Uterus (tissue), 2 donors: ENCODE data around the gene TAF1D.

Source experiments
- POLR2A ChIP-seq, 2 donors: fragments of 450-650 bp; IDR thresholded peaks; one replicate each; pipeline ENCODE4 v1.6.1; 2016; ENCODE audit warnings: antibody characterized with exemption in 2 of 2, mild to moderate bottlenecking in 1 of 2, moderate library complexity in 1 of 2
- TF ChIP-seq, protein P1 (sequence below), 4 experiments: fragments of 200-600 bp in 2 of 4; fragments of 450-650 bp in 2 of 4; sonication (generic) in 2 of 4; IDR thresholded peaks; one replicate each; pipeline ENCODE4 v1.5.1; 2016 to 2019; ENCODE audit warnings: antibody characterized with exemption in 4 of 4, mild to moderate bottlenecking in 2 of 4, moderate library complexity in 1 of 4

DNA sequence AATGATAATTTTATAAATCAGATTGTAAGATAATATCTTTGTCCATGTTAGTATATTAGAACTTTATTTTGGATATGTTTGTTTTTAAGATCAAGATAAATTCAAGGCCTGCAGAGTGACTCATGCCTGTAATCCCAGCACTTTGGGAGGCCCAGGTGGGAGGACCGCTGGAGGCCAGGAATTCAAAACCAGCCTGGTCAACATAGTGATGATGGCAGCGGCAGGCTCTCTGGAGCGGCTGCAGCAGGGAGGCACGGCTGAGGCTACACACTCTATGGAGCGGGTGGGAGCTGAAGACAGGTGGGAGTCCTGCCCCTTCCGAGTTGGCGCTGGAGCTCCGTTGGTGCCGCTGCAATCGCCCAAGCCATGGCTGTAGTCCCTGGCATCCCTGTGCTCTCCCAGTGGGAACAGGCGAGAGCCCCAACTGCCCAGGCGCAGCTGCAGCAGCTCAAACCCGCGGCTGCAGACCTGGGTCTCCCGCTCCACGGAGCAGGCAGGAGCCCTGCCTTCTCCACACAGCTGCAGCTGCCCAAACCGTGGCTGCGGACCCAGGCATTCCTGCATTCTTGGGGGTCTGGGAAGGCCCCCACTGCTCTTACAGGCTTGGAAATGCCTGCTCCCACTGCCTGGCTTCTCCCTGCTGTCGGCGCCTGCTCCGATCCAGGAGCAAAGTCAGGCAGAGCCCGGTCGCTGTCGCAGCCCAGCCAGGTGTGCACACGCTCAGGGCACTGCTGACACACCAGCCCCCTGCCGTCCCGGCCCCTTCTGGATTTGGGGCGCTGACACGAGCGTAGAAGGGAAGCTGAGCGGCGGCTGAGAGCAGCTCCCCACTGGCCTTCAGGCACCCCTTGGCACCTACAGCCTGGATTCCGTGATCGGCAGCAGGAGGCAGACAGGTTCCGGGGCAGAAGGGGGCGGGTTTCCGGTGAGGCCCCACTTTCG lies 16.9 kb upstream of the TAF1D start:
- TF ChIP-seq POLR2A (IDR thresholded peaks at IDR 0.05) = no peak
- TF ChIP-seq, protein P1, sequence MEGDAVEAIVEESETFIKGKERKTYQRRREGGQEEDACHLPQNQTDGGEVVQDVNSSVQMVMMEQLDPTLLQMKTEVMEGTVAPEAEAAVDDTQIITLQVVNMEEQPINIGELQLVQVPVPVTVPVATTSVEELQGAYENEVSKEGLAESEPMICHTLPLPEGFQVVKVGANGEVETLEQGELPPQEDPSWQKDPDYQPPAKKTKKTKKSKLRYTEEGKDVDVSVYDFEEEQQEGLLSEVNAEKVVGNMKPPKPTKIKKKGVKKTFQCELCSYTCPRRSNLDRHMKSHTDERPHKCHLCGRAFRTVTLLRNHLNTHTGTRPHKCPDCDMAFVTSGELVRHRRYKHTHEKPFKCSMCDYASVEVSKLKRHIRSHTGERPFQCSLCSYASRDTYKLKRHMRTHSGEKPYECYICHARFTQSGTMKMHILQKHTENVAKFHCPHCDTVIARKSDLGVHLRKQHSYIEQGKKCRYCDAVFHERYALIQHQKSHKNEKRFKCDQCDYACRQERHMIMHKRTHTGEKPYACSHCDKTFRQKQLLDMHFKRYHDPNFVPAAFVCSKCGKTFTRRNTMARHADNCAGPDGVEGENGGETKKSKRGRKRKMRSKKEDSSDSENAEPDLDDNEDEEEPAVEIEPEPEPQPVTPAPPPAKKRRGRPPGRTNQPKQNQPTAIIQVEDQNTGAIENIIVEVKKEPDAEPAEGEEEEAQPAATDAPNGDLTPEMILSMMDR (IDR thresholded peaks at IDR 0.05) = no peak
